Activated T-helper 2 cell treated with anti-CD3 and anti-CD28 coated beads, Interferon-gamma antibody, Interleukin-2, Interleukin-4, amounts not matched to agents 10 μg/mL and 5 μg/mL and 100 μg/mL, durations not matched to agents 14 hours and 24 hours and 36 hours (primary cell): ENCODE results near the gene TRIO. TPM values are rescaled to one million over a fixed set of nuclear protein-coding genes. Genes with fewer than 3 reads are reported as not detected.

ENCODE experiments used
- DNase-seq: peaks from one replicate; pipeline ENCODE4 v3.0.0; 2021; ENCODE audit warnings: low spot score
- H3K27ac Mint-ChIP-seq: one replicate; pipeline ENCODE4 v1.8.0; 2021; ENCODE audit warnings: mixed read lengths
- H3K27me3 Mint-ChIP-seq: one replicate; pipeline ENCODE4 v1.8.0; 2021; ENCODE audit warnings: low read depth, mixed read lengths
- H3K36me3 Mint-ChIP-seq: one replicate; pipeline ENCODE4 v1.8.0; 2021; ENCODE audit warnings: low read depth, mixed read lengths
- H3K4me1 Mint-ChIP-seq: one replicate; pipeline ENCODE4 v1.8.0; 2021; ENCODE audit warnings: low read depth, mixed read lengths
- H3K4me3 Mint-ChIP-seq: one replicate; pipeline ENCODE4 v1.8.0; 2021; ENCODE audit warnings: low read depth, mild to moderate bottlenecking, moderate library complexity, mixed read lengths
- H3K9me3 Mint-ChIP-seq: one replicate; pipeline ENCODE4 v1.8.0; 2021; ENCODE audit warnings: mixed read lengths
- intact Hi-C: fragments of 100-400 bp; cut with micrococcal nuclease; formaldehyde crosslinking; loops from one replicate; pipeline ENCODE4 v1.15.1; 2023
- total RNA-seq: library from RNA; stranded (reverse); gene quantifications from 2 replicates; pipeline ENCODE4 v1.2.3, GENCODE V29; 2022

TRIO gene
- total RNA-seq, 1 donor from 2014 or later: 28.7 TPM

GRCh38 chr5:14445013-14445412, 301.9 kb downstream of the TRIO start:
- H3K27me3 Mint-ChIP-seq: no peaks in the 10 kb centered on the region
- peaks cover 9% of the 10 kb centered on the region for H3K4me1 Mint-ChIP-seq
- no peak for DNase-seq
- intact Hi-C loops: no loop called here
- H3K9me3 Mint-ChIP-seq: no peaks in the 10 kb centered on the region
- no peak overlapping the region for H3K27ac Mint-ChIP-seq
- H3K36me3 Mint-ChIP-seq: peaks cover 3% of the 10 kb centered on the region
- no peak overlapping the region for H3K4me3 Mint-ChIP-seq

GRCh38 chr5:14445576-14446290, 302.6 kb downstream of the TRIO start:
- Mint-ChIP-seq H3K4me3 (no peak overlapping the region), H3K9me3 (no peaks in the 10 kb centered on the region), H3K27ac (no peak overlapping the region), H3K36me3 (peaks cover 5% of the 10 kb centered on the region), H3K4me1 (peaks cover 11% of the 10 kb centered on the region), H3K27me3 (no peaks in the 10 kb centered on the region)
- intact Hi-C loops: no loop called here
- DNase-seq: no peak

DNA sequence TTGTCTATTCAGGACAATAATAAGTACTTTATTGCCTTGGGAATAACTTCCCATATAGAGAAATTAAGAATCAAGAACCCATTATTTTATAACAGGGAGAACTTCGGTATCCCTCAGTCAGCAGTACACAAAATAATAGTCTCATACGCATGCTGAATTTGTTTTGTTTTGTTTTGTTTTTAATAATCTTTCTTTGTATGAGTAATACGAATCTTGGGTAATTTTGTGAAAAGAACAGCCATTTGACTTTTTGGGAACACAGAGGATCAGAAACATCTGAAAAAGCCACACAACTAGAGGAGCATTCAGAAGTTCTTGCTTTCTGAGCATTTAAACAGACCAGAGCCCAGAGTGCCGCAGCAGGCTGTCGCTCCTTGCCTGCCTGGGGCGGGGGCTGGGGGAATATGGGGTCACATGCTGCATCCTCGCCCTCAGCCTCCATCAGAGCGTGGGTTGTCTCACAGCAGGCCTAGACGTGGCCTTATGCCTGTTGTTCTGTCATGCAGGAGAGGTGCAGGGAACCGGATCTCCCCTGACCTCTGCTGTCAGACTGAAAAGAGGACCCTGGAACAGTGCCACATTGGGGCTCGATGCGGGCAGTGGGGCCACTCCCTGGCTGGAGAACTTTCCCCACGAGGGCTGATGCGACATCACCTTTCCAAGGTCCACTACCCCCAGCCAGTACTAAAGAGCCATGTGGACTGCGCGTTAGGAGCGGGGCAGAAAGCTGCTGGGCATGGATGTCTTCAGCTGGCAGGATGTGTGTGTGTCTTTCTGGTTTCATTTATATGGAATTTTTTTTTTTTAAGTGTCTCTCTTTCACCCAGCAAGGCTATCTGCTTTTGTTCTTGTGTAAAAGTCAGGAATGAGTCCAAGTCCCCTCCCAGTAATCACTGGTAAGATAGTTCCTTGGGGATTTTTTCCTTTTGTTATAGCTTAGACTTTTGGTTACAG, 305.1 kb downstream of the TRIO start:
- H3K36me3 Mint-ChIP-seq: peaks cover 7% of the 10 kb centered on the region
- no peak for DNase-seq
- no peaks in the 10 kb centered on the region for H3K27me3 Mint-ChIP-seq
- no peaks in the 10 kb centered on the region for H3K9me3 Mint-ChIP-seq
- intact Hi-C loops: no loop called here
- H3K4me1 Mint-ChIP-seq: peaks cover 13% of the 10 kb centered on the region
- peak overlapping the region; percentile 35 for H3K27ac Mint-ChIP-seq
- no peak overlapping the region for H3K4me3 Mint-ChIP-seq

- no peak overlapping the region for H3K4me3 Mint-ChIP-seq
- DNase-seq: no peak
Observed at GRCh38 chr5:14449052-14449661, 306.0 kb downstream of the TRIO start.

DNA sequence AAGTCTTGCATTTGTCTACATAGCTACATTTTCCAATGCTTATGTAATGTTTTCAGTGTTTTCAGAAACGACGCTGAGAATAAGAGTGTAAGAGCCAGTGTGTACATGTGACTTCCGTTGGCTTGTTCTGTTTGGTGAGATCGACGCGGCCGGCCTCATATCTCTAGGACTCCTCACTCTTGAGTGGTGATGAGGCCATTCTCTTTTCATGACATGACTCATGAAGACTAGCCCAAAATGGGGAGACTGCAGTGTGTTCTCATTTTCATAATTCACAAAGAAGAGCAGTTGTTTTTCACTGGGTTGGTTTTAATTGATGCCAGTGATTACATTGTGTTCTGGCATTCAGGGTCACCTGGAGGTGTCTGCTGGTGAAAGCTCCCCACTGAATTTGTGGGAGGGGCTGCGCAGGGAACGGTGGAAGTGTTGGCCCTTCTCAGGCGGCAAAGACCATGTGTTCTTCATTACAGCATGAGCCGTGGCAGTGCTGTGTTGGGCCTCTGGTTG, 306.9 kb downstream of the TRIO start:
- Mint-ChIP-seq H3K27ac (peak overlapping the region; percentile 70), H3K36me3 (peaks cover 11% of the 10 kb centered on the region), H3K9me3 (no peaks in the 10 kb centered on the region), H3K4me1 (peaks cover 13% of the 10 kb centered on the region), H3K4me3 (no peak overlapping the region), H3K27me3 (no peaks in the 10 kb centered on the region)
- no peak for DNase-seq
- intact Hi-C loops: loop anchor here (1.0 kb wide), 1 partner anchor 13 kb away; no protein-coding TSS in a partner anchor

More at GRCh38 chr5:14449052-14449661, 306.0 kb downstream of the TRIO start:
- H3K9me3 Mint-ChIP-seq: no peaks in the 10 kb centered on the region
- H3K27me3 Mint-ChIP-seq: no peaks in the 10 kb centered on the region
- peaks cover 13% of the 10 kb centered on the region for H3K4me1 Mint-ChIP-seq
- no peak overlapping the region for H3K27ac Mint-ChIP-seq
- intact Hi-C loops: no loop called here
- peaks cover 7% of the 10 kb centered on the region for H3K36me3 Mint-ChIP-seq

- H3K4me1 Mint-ChIP-seq: peaks cover 13% of the 10 kb centered on the region
- peaks cover 11% of the 10 kb centered on the region for H3K36me3 Mint-ChIP-seq
- H3K27ac Mint-ChIP-seq: no peak overlapping the region
- H3K27me3 Mint-ChIP-seq: no peaks in the 10 kb centered on the region
- H3K9me3 Mint-ChIP-seq: no peaks in the 10 kb centered on the region
- no peak overlapping the region for H3K4me3 Mint-ChIP-seq
- intact Hi-C loops: loop anchor here (1.0 kb wide), 1 partner anchor 13 kb away; no protein-coding TSS in a partner anchor
- no peak for DNase-seq
Observed at GRCh38 chr5:14450742-14451141, 307.6 kb downstream of the TRIO start.

GRCh38 chr5:14451871-14452270, 308.7 kb downstream of the TRIO start:
- Mint-ChIP-seq H3K4me1 (peaks cover 13% of the 10 kb centered on the region), H3K36me3 (peaks cover 11% of the 10 kb centered on the region), H3K9me3 (no peaks in the 10 kb centered on the region), H3K4me3 (no peak overlapping the region), H3K27me3 (no peaks in the 10 kb centered on the region), H3K27ac (no peak overlapping the region)
- DNase-seq: no peak
- intact Hi-C loops: no loop called here

- DNase-seq: no peak
- Mint-ChIP-seq H3K4me1 (peaks cover 11% of the 10 kb centered on the region), H3K27me3 (no peaks in the 10 kb centered on the region), H3K9me3 (no peaks in the 10 kb centered on the region), H3K4me3 (no peak overlapping the region), H3K27ac (no peak overlapping the region), H3K36me3 (peaks cover 11% of the 10 kb centered on the region)
- intact Hi-C loops: no loop called here
Observed at GRCh38 chr5:14452685-14453454, 309.7 kb downstream of the TRIO start.

DNA sequence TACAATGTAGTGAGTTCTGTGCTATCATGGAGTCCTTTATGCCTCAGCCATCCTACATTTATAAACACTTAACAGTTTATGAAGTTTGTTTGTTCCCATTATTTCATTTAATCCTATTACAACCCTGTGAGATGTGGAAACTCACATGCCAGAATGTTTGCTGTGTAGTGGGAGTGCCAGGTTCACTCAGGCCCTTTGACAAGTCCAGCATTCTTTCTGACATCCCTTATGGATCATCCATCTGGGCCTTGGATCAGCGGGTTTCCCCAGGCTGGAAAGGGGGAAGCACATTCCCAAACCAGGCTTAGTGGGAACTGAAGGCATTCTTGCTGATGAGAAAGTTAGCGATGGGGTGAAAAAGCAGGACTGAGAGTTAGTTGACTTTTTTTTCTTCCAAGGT, 310.3 kb downstream of the TRIO start:
- Mint-ChIP-seq H3K4me1 (peaks cover 9% of the 10 kb centered on the region), H3K36me3 (peaks cover 11% of the 10 kb centered on the region), H3K27me3 (no peaks in the 10 kb centered on the region), H3K27ac (no peak overlapping the region), H3K9me3 (no peaks in the 10 kb centered on the region), H3K4me3 (no peak overlapping the region)
- no peak for DNase-seq
- intact Hi-C loops: no loop called here

DNA sequence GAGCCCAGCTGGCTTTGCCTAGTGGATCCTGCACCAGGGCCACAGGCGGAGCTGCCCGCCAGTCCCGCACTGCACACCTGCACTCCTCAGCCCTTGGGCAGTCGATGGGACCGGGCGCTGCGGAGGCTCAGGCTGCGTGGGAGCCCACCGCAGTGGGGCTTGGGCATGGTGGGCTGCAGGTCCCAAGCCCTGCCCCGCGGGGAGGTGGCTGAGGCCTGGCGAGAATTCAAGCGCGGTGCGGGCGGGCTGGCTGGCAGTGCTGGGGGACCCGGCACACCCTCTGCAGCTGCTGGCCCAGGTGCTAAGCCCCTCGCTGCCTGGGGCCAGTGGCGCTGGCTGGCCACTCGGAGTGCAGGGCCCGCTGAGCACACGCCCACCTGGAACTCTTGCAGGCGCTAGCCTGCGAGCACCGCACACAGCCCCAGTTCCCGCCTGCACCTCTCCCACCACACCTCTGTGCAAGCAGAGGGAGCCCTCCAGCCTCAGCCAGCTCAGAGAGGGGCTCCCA, 312.7 kb downstream of the TRIO start:
- no peak for DNase-seq

GRCh38 chr5:14457476-14457875, 314.3 kb downstream of the TRIO start:
- Mint-ChIP-seq H3K27ac (no peak overlapping the region), H3K27me3 (no peaks in the 10 kb centered on the region), H3K9me3 (no peaks in the 10 kb centered on the region), H3K4me1 (no peaks in the 10 kb centered on the region), H3K4me3 (no peak overlapping the region), H3K36me3 (peaks cover 3% of the 10 kb centered on the region)
- no peak for DNase-seq
- intact Hi-C loops: no loop called here

More for the DNA sequence above, 312.7 kb downstream of the TRIO start:
- no peak overlapping the region for H3K27ac Mint-ChIP-seq
- H3K4me1 Mint-ChIP-seq: peaks cover 2% of the 10 kb centered on the region
- no peak overlapping the region for H3K4me3 Mint-ChIP-seq
- intact Hi-C loops: no loop called here
- no peaks in the 10 kb centered on the region for H3K9me3 Mint-ChIP-seq
- H3K27me3 Mint-ChIP-seq: no peaks in the 10 kb centered on the region
- peaks cover 6% of the 10 kb centered on the region for H3K36me3 Mint-ChIP-seq

DNA sequence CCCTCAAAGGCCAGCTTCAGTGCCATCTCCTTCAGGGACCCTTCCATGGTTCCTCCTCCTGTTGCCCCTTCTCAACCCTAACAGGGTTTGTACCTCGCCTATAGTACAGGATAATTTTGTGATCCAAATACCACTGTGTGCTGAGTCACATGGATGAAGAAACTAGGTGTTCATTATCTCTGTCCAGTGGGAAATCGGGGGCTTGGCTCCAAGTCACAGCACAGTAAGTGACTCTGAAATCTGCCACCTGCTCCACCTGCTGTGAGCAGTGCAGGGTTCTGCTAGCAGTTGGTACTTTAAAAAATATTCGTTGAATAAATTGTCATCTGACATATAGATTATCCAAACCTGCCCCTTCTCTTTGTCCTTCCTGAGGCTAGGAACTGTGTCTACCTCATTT, 315.3 kb downstream of the TRIO start:
- Mint-ChIP-seq H3K27ac (no peak overlapping the region), H3K4me3 (no peak overlapping the region), H3K27me3 (no peaks in the 10 kb centered on the region), H3K9me3 (no peaks in the 10 kb centered on the region), H3K36me3 (peaks cover 3% of the 10 kb centered on the region), H3K4me1 (no peaks in the 10 kb centered on the region)
- DNase-seq: no peak
- intact Hi-C loops: no loop called here
